Measurements from ENCODE around the gene PDIA5.

DNA sequence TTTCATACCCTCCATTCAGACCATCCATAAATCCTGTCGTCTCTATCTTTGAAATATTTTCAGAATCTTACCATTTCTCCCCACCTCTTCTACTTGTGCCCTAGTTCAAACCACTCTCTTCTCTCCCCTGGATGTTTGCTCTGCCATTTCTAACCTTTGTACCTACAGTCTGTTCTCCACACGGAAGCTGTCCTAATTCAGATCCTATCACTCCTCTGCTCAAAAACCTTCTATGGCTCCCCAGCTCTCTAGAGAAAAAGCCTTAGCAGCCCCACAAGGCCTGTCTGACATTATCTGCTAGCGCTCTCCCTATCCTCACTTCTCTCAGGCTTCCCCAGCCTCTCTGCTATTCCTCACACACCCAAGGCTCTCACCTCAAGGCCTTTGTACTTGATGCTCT is 34.8 kb upstream of the PDIA5 start:
- TF ChIP-seq POLR2AphosphoS5 (IDR thresholded peaks at IDR 0.05) (no peak), POLR2A (IDR thresholded peaks at IDR 0.05) (no peak)

Data from sigmoid colon (tissue), 4 donors.